Testis (tissue), 3 donors: ENCODE results near the gene UBR2. TPM values are rescaled to one million over a fixed set of nuclear protein-coding genes. Genes with fewer than 3 reads are reported as not detected.

Experiments
- DNase-seq: peaks from one replicate; pipeline ENCODE4 v3.0.0-alpha.2; 2019
- H3K27ac ChIP-seq, 2 donors: fragments of 200-600 bp; sonication (generic); one replicate each; pipeline ENCODE4 v1.5.1; 2019
- H3K27me3 ChIP-seq: fragments of 200-600 bp; sonication (generic); one replicate; pipeline ENCODE4 v1.5.1; 2019
- H3K36me3 ChIP-seq: fragments of 200-600 bp; sonication (generic); one replicate; pipeline ENCODE4 v1.5.1; 2017; ENCODE audit warnings: low read depth; ENCODE audit errors: missing control alignments
- H3K4me1 ChIP-seq: fragments of 200-600 bp; sonication (generic); one replicate; pipeline ENCODE4 v1.5.1; 2019
- H3K4me3 ChIP-seq, 2 donors: fragments of 200-600 bp; sonication (generic); one replicate each; pipeline ENCODE4 v1.5.1; 2017 to 2019
- H3K9me3 ChIP-seq: fragments of 200-600 bp; sonication (generic); one replicate; pipeline ENCODE4 v1.5.1; 2017
- POLR2A ChIP-seq: fragments of 450-650 bp; IDR thresholded peaks from one replicate; pipeline ENCODE4 v1.6.1; 2017; ENCODE audit warnings: antibody characterized with exemption, mild to moderate bottlenecking, moderate library complexity
- WGBS, 2 donors: methylation state at CpG; one replicate each; pipeline ENCODE4 v1.1.5; 2018; 5-methylcytosine and 5-hydroxymethylcytosine counted together
- intact Hi-C: fragments of 100-400 bp; cut with DNase I; formaldehyde crosslinking; loops from one replicate; pipeline ENCODE4 v1.15.1; 2023; ENCODE audit warnings: low total_unique reads
- polyA plus RNA-seq: library from polyadenylated mRNA; stranded (reverse); fragments of 350-450 nt; fragmentation: Illumina TruSeq; extraction: RNeasy Lipid Tissue Mini Kit (QIAGEN cat#74804); gene quantifications from one replicate; pipeline ENCODE4 v1.2.3, GENCODE V29; 2014; ENCODE audit warnings: low read depth, low replicate concordance; ENCODE audit not compliant: insufficient read depth
- total RNA-seq, 2 donors: library from RNA; depleted of rRNA; stranded (reverse); fragments of >200 nt; gene quantifications; one replicate each; pipeline ENCODE4 v1.2.3, GENCODE V29; 2016
- TF ChIP-seq, protein P1 (sequence below), 3 experiments: fragments of 450-650 bp in 2 of 3; fragments of 200-600 bp in 1 of 3; sonication (generic) in 1 of 3; IDR thresholded peaks; one replicate each; pipeline ENCODE4 v1.5.1; 2016 to 2019; ENCODE audit warnings: antibody characterized with exemption in 3 of 3, mild to moderate bottlenecking in 2 of 3, moderate library complexity in 1 of 3

Gene UBR2
- total and polyA plus RNA-seq, 3 donors from 2014 or later: 11.1 to 26.8 (median 25.8) TPM

DNA sequence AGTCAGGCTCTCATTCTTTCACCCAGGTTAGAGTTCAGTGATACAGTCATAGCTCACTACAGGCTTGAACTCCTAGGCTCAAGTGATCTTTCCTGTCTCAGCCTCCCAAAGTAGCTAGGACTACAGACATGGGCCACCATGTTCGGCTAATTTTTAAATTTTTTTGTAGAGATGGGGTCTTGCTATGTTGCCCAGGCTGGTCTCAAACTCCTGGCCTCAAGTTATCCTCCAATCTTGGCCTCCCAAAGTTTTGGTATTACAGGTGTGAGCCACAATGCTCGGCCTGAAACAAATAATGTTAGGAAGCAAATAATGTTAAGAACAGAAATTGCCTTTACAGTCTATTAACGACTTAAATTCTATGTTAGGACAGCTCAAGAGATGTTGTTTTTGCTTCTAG lies 1.8 kb upstream of the UBR2 start:
- no peak overlapping the region for H3K27ac ChIP-seq
- DNase-seq: no peak
- no peaks in the 10 kb centered on the region for H3K36me3 ChIP-seq
- intact Hi-C loops: no loop called here
- TF ChIP-seq, protein P1, sequence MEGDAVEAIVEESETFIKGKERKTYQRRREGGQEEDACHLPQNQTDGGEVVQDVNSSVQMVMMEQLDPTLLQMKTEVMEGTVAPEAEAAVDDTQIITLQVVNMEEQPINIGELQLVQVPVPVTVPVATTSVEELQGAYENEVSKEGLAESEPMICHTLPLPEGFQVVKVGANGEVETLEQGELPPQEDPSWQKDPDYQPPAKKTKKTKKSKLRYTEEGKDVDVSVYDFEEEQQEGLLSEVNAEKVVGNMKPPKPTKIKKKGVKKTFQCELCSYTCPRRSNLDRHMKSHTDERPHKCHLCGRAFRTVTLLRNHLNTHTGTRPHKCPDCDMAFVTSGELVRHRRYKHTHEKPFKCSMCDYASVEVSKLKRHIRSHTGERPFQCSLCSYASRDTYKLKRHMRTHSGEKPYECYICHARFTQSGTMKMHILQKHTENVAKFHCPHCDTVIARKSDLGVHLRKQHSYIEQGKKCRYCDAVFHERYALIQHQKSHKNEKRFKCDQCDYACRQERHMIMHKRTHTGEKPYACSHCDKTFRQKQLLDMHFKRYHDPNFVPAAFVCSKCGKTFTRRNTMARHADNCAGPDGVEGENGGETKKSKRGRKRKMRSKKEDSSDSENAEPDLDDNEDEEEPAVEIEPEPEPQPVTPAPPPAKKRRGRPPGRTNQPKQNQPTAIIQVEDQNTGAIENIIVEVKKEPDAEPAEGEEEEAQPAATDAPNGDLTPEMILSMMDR (IDR thresholded peaks at IDR 0.05): no peak
- TF ChIP-seq POLR2A: no peak
- H3K4me3 ChIP-seq: no peak overlapping the region
- H3K9me3 ChIP-seq: no peaks in the 10 kb centered on the region
- 49 to 56% methylated on average over 3 of the region's 3 CpGs for WGBS, 2 donors
- no peaks in the 10 kb centered on the region for H3K4me1 ChIP-seq
- no peaks in the 10 kb centered on the region for H3K27me3 ChIP-seq

DNA sequence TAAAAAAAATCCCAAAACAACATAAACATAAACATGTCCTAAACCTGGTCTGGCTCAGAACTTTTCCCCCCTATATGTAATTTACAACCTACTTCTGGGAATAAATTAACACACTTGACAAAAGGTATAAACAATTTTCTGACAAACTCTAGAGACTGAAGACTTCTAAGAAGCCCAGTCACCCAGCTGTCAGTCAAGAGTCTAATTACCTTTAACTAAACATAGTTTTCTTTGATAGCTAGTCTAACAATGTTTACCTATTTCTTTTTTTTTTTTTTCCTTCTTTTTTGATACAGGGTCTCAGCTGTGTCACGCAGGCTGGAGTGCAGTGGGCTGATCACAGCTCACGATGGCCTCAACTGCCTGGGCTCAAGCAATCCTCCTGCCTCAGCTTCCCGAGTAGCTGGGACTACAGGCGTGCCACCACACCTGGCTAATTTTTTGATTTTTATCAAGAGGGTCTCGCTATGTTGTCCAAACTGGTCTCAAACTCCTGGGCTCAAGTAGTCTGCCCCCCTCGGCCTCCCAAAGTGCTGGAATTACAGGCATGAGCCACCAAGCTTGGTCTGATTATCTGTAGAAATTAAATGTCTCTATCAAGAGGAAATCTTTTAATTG lies 932 bp upstream of the UBR2 start:
- 53 to 70% methylated on average over 6 of the region's 6 CpGs for WGBS, 2 donors
- no peaks in the 10 kb centered on the region for H3K4me1 ChIP-seq
- H3K9me3 ChIP-seq: no peaks in the 10 kb centered on the region
- no peak overlapping the region for H3K4me3 ChIP-seq
- TF ChIP-seq, protein P1 (IDR thresholded peaks at IDR 0.05): no peak
- no peak for TF ChIP-seq POLR2A
- intact Hi-C loops: no loop called here
- no peak for DNase-seq
- H3K27me3 ChIP-seq: no peaks in the 10 kb centered on the region
- no peaks in the 10 kb centered on the region for H3K36me3 ChIP-seq
- H3K27ac ChIP-seq: no peak overlapping the region

DNA sequence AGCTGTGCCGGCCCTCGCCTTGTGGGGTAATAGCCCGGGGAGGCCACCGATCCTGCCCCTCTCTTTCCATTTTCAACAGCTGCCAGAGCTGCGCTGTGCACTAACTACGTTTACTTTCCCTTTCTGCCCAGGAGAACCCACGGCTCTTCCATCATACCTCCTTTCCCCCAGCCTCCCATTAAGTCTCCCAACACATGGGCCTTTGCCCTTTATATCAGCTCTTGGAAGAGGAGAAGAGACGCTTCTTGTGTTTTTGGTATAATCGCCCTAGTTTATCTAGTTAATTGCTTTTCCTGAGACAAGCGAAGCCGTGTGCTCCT lies 637 bp downstream of the UBR2 start:
- intact Hi-C loops: no loop called here
- peak overlapping the region; percentile 88 to 95 for H3K27ac ChIP-seq
- H3K9me3 ChIP-seq: no peaks in the 10 kb centered on the region
- no peak for DNase-seq
- H3K4me1 ChIP-seq: no peaks in the 10 kb centered on the region
- H3K4me3 ChIP-seq: peak overlapping the region; percentile 76 to 90
- no peaks in the 10 kb centered on the region for H3K27me3 ChIP-seq
- no peaks in the 10 kb centered on the region for H3K36me3 ChIP-seq
- no peak for TF ChIP-seq POLR2A
- TF ChIP-seq, protein P1 (IDR thresholded peaks at IDR 0.05): no peak
- 0 to 2% methylated on average over 11 of the region's 11 CpGs for WGBS, 2 donors

DNA sequence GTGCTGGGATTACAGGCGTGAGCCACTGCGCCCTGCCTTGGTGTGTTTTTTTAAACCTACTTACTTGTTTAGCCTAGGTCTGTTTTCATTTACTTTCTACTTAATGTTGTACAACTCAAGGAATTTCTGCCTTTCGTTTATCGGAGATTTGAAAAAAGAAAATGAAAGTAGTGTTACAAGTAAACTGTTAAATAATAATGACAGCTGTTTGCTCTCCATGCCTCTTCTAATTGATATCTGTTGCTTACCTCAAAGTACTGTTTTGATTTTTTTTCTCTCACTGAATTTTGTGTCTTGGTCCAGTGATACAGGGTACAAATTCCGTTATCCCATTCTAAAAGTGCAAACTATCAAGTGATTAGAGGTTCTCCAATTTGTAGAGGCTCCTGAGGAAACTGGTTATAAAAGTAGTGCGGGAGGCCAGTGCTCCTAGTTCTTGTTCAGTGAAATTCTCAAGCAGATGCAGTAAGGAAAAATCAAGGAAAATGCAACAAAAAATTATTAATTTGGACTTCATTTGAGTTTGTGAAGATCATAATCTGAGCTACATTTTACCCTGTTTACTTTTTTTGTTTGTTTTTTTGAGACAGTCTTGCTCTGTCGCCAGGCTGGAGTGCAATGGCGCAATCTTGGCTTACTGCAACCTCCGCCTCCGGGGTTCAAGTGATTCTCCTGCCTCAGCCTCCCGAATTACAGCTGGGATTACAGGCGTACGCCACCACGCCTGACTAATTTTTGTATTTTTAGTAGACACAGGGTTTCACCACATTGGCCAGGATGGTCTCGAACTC lies 2.2 kb downstream of the UBR2 start:
- Histone ChIP-seq H3K4me3 (peak overlapping the region; percentile 76 to 90), H3K9me3 (no peaks in the 10 kb centered on the region), H3K27ac (peak overlapping the region; percentile 88 to 95), H3K36me3 (no peaks in the 10 kb centered on the region), H3K27me3 (no peaks in the 10 kb centered on the region), H3K4me1 (no peaks in the 10 kb centered on the region)
- WGBS, 2 donors: 60 to 66% methylated on average over 15 of the region's 15 CpGs
- intact Hi-C loops: no loop called here
- no peak for DNase-seq
- no peak for TF ChIP-seq POLR2A
- TF ChIP-seq, protein P1 (IDR thresholded peaks at IDR 0.05): no peak
